ENCODE results near the gene HIVEP3.
A peak's percentile ranks its signal among the peaks of the same experiment; 100 is the strongest.

DNA sequence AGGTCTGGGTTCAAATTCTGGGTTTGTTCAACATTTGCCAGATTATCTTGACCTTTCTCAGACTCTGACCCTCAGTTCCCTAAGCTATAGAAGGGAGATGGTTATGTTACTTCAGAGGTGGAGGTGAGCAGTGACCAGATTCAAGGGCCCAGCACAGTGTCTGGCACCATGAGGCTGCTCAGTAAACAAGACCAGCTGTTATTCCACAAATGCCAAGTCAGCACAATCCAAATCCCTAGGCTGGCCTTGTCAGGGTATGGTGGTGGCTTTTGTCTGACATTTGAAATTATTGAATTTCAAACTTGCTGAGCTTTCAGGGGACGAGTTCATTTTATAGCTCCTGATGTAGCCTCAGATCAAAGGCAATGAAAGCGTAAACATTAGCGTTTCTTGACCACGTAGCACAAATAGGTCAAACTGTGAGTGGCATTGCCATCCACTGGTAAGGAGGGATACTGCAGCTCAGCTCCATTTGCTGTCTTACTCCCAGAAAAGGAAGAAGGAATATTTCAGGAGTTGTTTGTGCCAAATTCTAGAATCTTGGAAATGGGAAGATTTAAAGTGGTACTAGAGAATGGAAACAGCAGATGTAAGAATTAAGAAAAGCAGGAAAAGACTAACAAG lies 339.9 kb downstream of the HIVEP3 start:
- TF ChIP-seq, protein P1, sequence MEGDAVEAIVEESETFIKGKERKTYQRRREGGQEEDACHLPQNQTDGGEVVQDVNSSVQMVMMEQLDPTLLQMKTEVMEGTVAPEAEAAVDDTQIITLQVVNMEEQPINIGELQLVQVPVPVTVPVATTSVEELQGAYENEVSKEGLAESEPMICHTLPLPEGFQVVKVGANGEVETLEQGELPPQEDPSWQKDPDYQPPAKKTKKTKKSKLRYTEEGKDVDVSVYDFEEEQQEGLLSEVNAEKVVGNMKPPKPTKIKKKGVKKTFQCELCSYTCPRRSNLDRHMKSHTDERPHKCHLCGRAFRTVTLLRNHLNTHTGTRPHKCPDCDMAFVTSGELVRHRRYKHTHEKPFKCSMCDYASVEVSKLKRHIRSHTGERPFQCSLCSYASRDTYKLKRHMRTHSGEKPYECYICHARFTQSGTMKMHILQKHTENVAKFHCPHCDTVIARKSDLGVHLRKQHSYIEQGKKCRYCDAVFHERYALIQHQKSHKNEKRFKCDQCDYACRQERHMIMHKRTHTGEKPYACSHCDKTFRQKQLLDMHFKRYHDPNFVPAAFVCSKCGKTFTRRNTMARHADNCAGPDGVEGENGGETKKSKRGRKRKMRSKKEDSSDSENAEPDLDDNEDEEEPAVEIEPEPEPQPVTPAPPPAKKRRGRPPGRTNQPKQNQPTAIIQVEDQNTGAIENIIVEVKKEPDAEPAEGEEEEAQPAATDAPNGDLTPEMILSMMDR (IDR thresholded peaks at IDR 0.05; ENCODE audit: low read depth, low read length), result peak; percentile 45
- TF ChIP-seq POLR2A (IDR thresholded peaks at IDR 0.05; ENCODE audit: extremely low read depth, insufficient read length) (no peak), MYC (IDR thresholded peaks at IDR 0.05; ENCODE audit: low read depth, low read length) (no peak)
